ENCODE measurements around the gene HCAR3.
A peak's percentile ranks its signal among the peaks of the same experiment; 100 is the strongest.
"Not testable (repeated sequence)": the region's sequence is repeated elsewhere in the genome, so short reads cannot be mapped to it uniquely, and the experiment has no call there.

Gene HCAR3

GRCh38 chr12:122716658-122717057 lies at the start of gene HCAR3:
TSS of gene HCAR3 (minus strand) at chr12:122716811. CDS start at chr12:122716737, 74 bp downstream.
- not testable (repeated sequence) for H3K36me3 ChIP-seq (ENCODE audit: insufficient read depth, low read length); H3K9me3 ChIP-seq (ENCODE audit: low read depth, low read length); H3K9ac ChIP-seq (ENCODE audit: insufficient read length); H3K27ac ChIP-seq; DNase-seq (ENCODE audit: low read depth, low spot score); H3K4me3 ChIP-seq

- Histone ChIP-seq H3K36me3 (ENCODE audit: insufficient read depth, low read length) (peaks cover 88% of the 10 kb centered on the region), H3K9me3 (ENCODE audit: low read depth, low read length) (no peaks in the 10 kb centered on the region)
Observed at GRCh38 chr12:122757568-122757967, 41.0 kb upstream of the HCAR3 start.

GRCh38 chr12:122754790-122755189 lies 38.2 kb upstream of the HCAR3 start:
- H3K36me3 ChIP-seq (ENCODE audit: insufficient read depth, low read length), result peaks cover 61% of the 10 kb centered on the region
- peak overlapping the region; percentile 97 for H3K9ac ChIP-seq (ENCODE audit: insufficient read length)
- H3K9me3 ChIP-seq (ENCODE audit: low read depth, low read length), result no peaks in the 10 kb centered on the region
- DNase-seq (ENCODE audit: low read depth, low spot score), result no peak
- no peak overlapping the region for H3K4me3 ChIP-seq
- TF ChIP-seq EZH2 (IDR thresholded peaks at IDR 0.05), result no peak
- TF ChIP-seq POLR2AphosphoS5 (IDR thresholded peaks at IDR 0.05; ENCODE audit: borderline replicate concordance, low read depth, low read length), result no peak
- TF ChIP-seq FOXP2 (optimal IDR thresholded peaks at IDR 0.05; ENCODE audit: control extremely low read depth, extremely low read length, insufficient read depth), result no peak
- no peak overlapping the region for H3K27ac ChIP-seq

More at GRCh38 chr12:122757568-122757967, 41.0 kb upstream of the HCAR3 start:
- TF ChIP-seq FOXP2 (optimal IDR thresholded peaks at IDR 0.05; ENCODE audit: control extremely low read depth, extremely low read length, insufficient read depth), result no peak
- TF ChIP-seq POLR2AphosphoS5 (IDR thresholded peaks at IDR 0.05; ENCODE audit: borderline replicate concordance, low read depth, low read length), result no peak
- TF ChIP-seq EZH2 (IDR thresholded peaks at IDR 0.05), result no peak
- no peak overlapping the region for H3K9ac ChIP-seq (ENCODE audit: insufficient read length)
- no peak for DNase-seq (ENCODE audit: low read depth, low spot score)
- H3K4me3 ChIP-seq, result no peak overlapping the region
- no peak overlapping the region for H3K27ac ChIP-seq

GRCh38 chr12:122753319-122753650 lies 36.7 kb upstream of the HCAR3 start:
- H3K36me3 ChIP-seq (ENCODE audit: insufficient read depth, low read length), result peaks cover 47% of the 10 kb centered on the region
- no peaks in the 10 kb centered on the region for H3K9me3 ChIP-seq (ENCODE audit: low read depth, low read length)
- H3K27ac ChIP-seq, result no peak overlapping the region
- no peak for TF ChIP-seq FOXP2 (optimal IDR thresholded peaks at IDR 0.05; ENCODE audit: control extremely low read depth, extremely low read length, insufficient read depth)
- TF ChIP-seq POLR2AphosphoS5 (IDR thresholded peaks at IDR 0.05; ENCODE audit: borderline replicate concordance, low read depth, low read length), result 0 out of 2 replicates have a peak, but pooled peaks have one; percentile 25
- TF ChIP-seq EZH2 (IDR thresholded peaks at IDR 0.05), result no peak
- DNase-seq (ENCODE audit: low read depth, low spot score), result no peak
- peak overlapping the region; percentile 97 for H3K9ac ChIP-seq (ENCODE audit: insufficient read length)
- H3K4me3 ChIP-seq, result peak overlapping the region; percentile 77

DNA sequence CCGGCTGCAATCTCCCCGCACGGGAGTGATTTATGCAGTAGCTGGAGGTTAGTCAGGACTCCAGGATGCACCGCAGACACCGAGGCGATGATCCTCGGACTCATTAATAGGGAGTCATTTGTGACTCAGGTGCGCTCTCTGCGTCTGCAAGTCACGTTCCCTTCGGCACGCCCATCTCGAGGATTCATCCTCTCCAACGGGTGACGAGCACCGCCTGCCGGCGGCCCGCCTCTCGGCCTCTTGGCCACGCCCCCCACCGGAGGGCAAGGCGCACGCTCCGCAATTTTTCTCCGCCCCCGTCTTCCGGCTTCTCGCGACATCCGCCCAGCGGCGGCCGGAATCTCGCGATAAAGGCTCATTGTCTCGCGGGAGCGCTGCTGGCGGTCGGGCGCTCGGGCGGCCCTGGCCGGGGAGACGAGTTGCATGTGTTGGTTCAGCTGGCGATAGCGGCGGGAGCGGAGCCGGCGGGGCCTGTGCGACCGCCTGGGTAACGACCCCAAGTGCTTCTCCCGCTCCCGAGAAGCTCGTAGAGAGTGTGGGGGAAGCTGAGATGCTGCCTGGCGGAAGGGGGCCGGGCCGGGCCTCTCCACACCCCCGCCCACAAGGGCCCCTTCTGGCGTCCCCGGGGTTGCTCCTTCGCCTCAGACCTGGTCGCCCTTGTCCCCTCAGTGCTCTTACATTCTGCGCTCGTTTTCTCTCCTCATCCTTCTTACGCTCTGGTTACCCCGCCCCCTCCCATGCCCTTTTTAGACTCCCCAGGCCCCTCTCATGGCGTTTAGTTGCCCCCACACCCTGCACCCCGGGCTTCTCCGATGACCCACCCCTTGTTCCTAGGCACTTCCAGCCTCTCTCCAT lies 36.1 kb upstream of the HCAR3 start, which contains the start of gene DENR:
DENR (plus strand) TSS at position 361 of the 855 bp plus-strand sequence. CDS start 878 bp downstream, outside the sequence.
- Histone ChIP-seq H3K9me3 (ENCODE audit: low read depth, low read length) (no peaks in the 10 kb centered on the region), H3K27ac (peak within 1 kb of the TSS; percentile 77; the same call in 1 of the 2 replicates), H3K9ac (ENCODE audit: insufficient read length) (peak within 1 kb of the TSS; percentile 97), H3K36me3 (ENCODE audit: insufficient read depth, low read length) (peaks cover 41% of the 10 kb centered on the region), H3K4me3 (peak within 1 kb of the TSS; percentile 77)
- DNase-seq (ENCODE audit: low read depth, low spot score), result peak; percentile 73
- TF ChIP-seq EZH2 (IDR thresholded peaks at IDR 0.05), result no peak
- TF ChIP-seq POLR2AphosphoS5 (IDR thresholded peaks at IDR 0.05; ENCODE audit: borderline replicate concordance, low read depth, low read length), result peak; percentile 99
- peak; percentile 93 for TF ChIP-seq FOXP2 (optimal IDR thresholded peaks at IDR 0.05; ENCODE audit: control extremely low read depth, extremely low read length, insufficient read depth)

GRCh38 chr12:122750781-122751515 lies 34.3 kb upstream of the HCAR3 start:
- not testable (repeated sequence) for H3K9ac ChIP-seq (ENCODE audit: insufficient read length); DNase-seq (ENCODE audit: low read depth, low spot score); H3K4me3 ChIP-seq

GRCh38 chr12:122749569-122750332 lies 33.1 kb upstream of the HCAR3 start:
- peak overlapping the region; percentile 57 for H3K27ac ChIP-seq
- H3K9ac ChIP-seq (ENCODE audit: insufficient read length), result no peak overlapping the region
- DNase-seq (ENCODE audit: low read depth, low spot score), result no peak
- H3K9me3 ChIP-seq (ENCODE audit: low read depth, low read length), result no peaks in the 10 kb centered on the region
- no peak overlapping the region for H3K4me3 ChIP-seq
- no peak for TF ChIP-seq FOXP2 (optimal IDR thresholded peaks at IDR 0.05; ENCODE audit: control extremely low read depth, extremely low read length, insufficient read depth)
- TF ChIP-seq EZH2 (IDR thresholded peaks at IDR 0.05), result no peak
- TF ChIP-seq POLR2AphosphoS5 (IDR thresholded peaks at IDR 0.05; ENCODE audit: borderline replicate concordance, low read depth, low read length), result no peak
- peaks cover 12% of the 10 kb centered on the region for H3K36me3 ChIP-seq (ENCODE audit: insufficient read depth, low read length)

More at GRCh38 chr12:122750781-122751515, 34.3 kb upstream of the HCAR3 start:
- H3K36me3 ChIP-seq (ENCODE audit: insufficient read depth, low read length), result peaks cover 24% of the 10 kb centered on the region
- not testable (repeated sequence) for H3K9me3 ChIP-seq (ENCODE audit: low read depth, low read length); H3K27ac ChIP-seq

All from SK-N-MC (cell line).